ENCODE data around the gene OR4K15. TPM values are rescaled to one million over a fixed set of nuclear protein-coding genes. Genes with fewer than 3 reads are reported as not detected.

OR4K15 gene
- polyA plus RNA-seq, 1 donor (not counting 4 experiments of a cell fraction or from before 2014, with no cell fraction given): not detected

- Histone ChIP-seq H3K9me3 (ENCODE audit: control insufficient read depth, low read depth, low read length) (no peaks in the 10 kb centered on the region), H3K4me3 (ENCODE audit: control insufficient read depth in 2 of 3, extremely low read depth in 1 of 3, insufficient read depth in 2 of 3, low read depth in 1 of 3, low read length in 3 of 3) (no peak overlapping the region), H3K4me2 (ENCODE audit: control insufficient read depth, extremely low read depth, insufficient read depth, low read depth, low read length) (no peak overlapping the region), H3K27me3 (ENCODE audit: control insufficient read depth, extremely low read depth, insufficient read depth, low read length) (no peaks in the 10 kb centered on the region), H3K9ac (ENCODE audit: control insufficient read depth, extremely low read depth, insufficient read depth, low read length) (no peak overlapping the region), H3K79me2 (ENCODE audit: control insufficient read depth, insufficient read depth, low read length) (no peaks in the 10 kb centered on the region), H4K20me1 (ENCODE audit: control insufficient read depth, extremely low read depth, insufficient read depth, low read length) (no peaks in the 10 kb centered on the region), H2AFZ (ENCODE audit: control insufficient read depth, low read length) (no peak overlapping the region), H3K27ac (ENCODE audit: control insufficient read depth, insufficient read depth, low read length) (no peak overlapping the region), H3K9me1 (ENCODE audit: control insufficient read depth, extremely low read depth, insufficient read depth, low read length) (no peaks in the 10 kb centered on the region), H3K4me1 (ENCODE audit: control insufficient read depth, extremely low read depth, insufficient read depth, low read length) (no peaks in the 10 kb centered on the region), H3K36me3 (ENCODE audit: control insufficient read depth in 2 of 2, extremely low read depth in 1 of 2, insufficient read depth in 2 of 2, low read length in 2 of 2) (no peaks in the 10 kb centered on the region)
- TF ChIP-seq CTCF (optimal IDR thresholded peaks at IDR 0.05 in 1 of 3, IDR thresholded peaks at IDR 0.05 in 1 of 3, conservative IDR thresholded peaks at IDR 0.05 in 1 of 3; ENCODE audit: extremely low read depth in 1 of 3, insufficient read depth in 2 of 3, low read length in 3 of 3): no peak
- no peak for TF ChIP-seq EZH2 (IDR thresholded peaks at IDR 0.05; ENCODE audit: low read length)
- dilution Hi-C loops (cut with MboI; ENCODE audit: extremely low pct_ligation_motif_present, low sequenced_read_pairs): no loop called here
- DNase-seq (ENCODE audit: low read depth, low spot score): no peak
- no peak for FAIRE-seq
These were observed 26.9 kb downstream of the OR4K15 start for GRCh38 chr14:20002319-20002718.

DNA sequence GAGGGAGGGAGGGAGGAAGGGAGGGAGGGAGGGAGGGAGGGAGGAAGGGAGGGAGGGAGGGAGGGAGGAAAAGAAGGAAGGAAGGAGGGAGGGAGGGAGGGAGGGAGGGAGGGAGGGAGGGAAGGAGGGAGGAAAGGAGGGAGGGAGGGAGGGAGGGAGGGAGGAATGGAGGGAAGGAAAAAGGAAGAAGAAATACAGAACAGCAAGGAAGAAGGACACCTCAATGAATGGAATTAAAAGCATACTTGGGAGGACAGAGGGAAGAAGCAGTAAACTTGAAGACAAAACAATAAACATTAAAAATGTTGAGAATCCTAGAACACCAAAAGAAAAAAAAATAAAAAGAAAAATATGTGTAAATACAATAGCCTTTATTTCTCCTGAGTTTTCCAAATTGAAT is 32.8 kb downstream of the OR4K15 start:
- Histone ChIP-seq H3K9me3 (ENCODE audit: control insufficient read depth, low read depth, low read length) (no peaks in the 10 kb centered on the region), H3K27me3 (ENCODE audit: control insufficient read depth, extremely low read depth, insufficient read depth, low read length) (no peaks in the 10 kb centered on the region), H2AFZ (ENCODE audit: control insufficient read depth, low read length) (no peak overlapping the region), H3K27ac (ENCODE audit: control insufficient read depth, insufficient read depth, low read length) (no peak overlapping the region), H4K20me1 (ENCODE audit: control insufficient read depth, extremely low read depth, insufficient read depth, low read length) (no peaks in the 10 kb centered on the region), H3K4me1 (ENCODE audit: control insufficient read depth, extremely low read depth, insufficient read depth, low read length) (no peaks in the 10 kb centered on the region), H3K4me3 (ENCODE audit: control insufficient read depth in 2 of 3, extremely low read depth in 1 of 3, insufficient read depth in 2 of 3, low read depth in 1 of 3, low read length in 3 of 3) (no peak overlapping the region), H3K79me2 (ENCODE audit: control insufficient read depth, insufficient read depth, low read length) (no peaks in the 10 kb centered on the region), H3K4me2 (ENCODE audit: control insufficient read depth, extremely low read depth, insufficient read depth, low read depth, low read length) (no peak overlapping the region), H3K36me3 (ENCODE audit: control insufficient read depth in 2 of 2, extremely low read depth in 1 of 2, insufficient read depth in 2 of 2, low read length in 2 of 2) (no peaks in the 10 kb centered on the region), H3K9me1 (ENCODE audit: control insufficient read depth, extremely low read depth, insufficient read depth, low read length) (no peaks in the 10 kb centered on the region), H3K9ac (ENCODE audit: control insufficient read depth, extremely low read depth, insufficient read depth, low read length) (no peak overlapping the region)
- FAIRE-seq: no peak
- dilution Hi-C loops (cut with MboI; ENCODE audit: extremely low pct_ligation_motif_present, low sequenced_read_pairs): no loop called here
- DNase-seq (ENCODE audit: low read depth, low spot score): no peak
- no peak for TF ChIP-seq CTCF (optimal IDR thresholded peaks at IDR 0.05 in 1 of 3, IDR thresholded peaks at IDR 0.05 in 1 of 3, conservative IDR thresholded peaks at IDR 0.05 in 1 of 3; ENCODE audit: extremely low read depth in 1 of 3, insufficient read depth in 2 of 3, low read length in 3 of 3)
- TF ChIP-seq EZH2 (IDR thresholded peaks at IDR 0.05; ENCODE audit: low read length): no peak

Measured in keratinocyte (primary cell).